GM12878 (cell line): ENCODE data around the gene C9orf72. TPM values are rescaled to one million over a fixed set of nuclear protein-coding genes. Genes with fewer than 3 reads are reported as not detected.

Experiments
- ATAC-seq: fragments of 200-7000 bp; cut with Tn5 transposase; 3 replicates; pipeline ENCODE4 v1.9.1; 2020; ENCODE audit warnings: mild to moderate bottlenecking, moderate library complexity
- BruUV-seq: library from RNA; stranded (reverse); fragments of 400-500 nt; replicated peaks from 2 replicates; lab custom pipeline; 2021; lab: Mats Ljungman, UMichigan
- CTCF ChIA-PET: fragments of 300-600 bp; sonication (Branson Sonifier 250); formaldehyde crosslinking; extraction: SDS; loops from one replicate; lab custom pipeline; 2021; ENCODE audit warnings: inconsistent platforms; lab: Yijun Ruan, JAX
- POLR2A ChIA-PET: fragments of 350-600 bp; formaldehyde crosslinking; extraction: SDS; loops from one replicate; lab custom pipeline; 2021; ENCODE audit warnings: inconsistent platforms; lab: Charles Lee
- RAD21 ChIA-PET: fragments of 300-600 bp; sonication (Branson Sonifier 250); formaldehyde crosslinking; loops from one replicate; lab custom pipeline; 2023; ENCODE audit warnings: antibody characterized with exemption; ENCODE audit not compliant: unreplicated experiment; lab: Charles Lee
- SMC1A ChIA-PET: fragments of 300-600 bp; sonication (Branson Sonifier 250); formaldehyde crosslinking; loops from one replicate; lab custom pipeline; 2023; ENCODE audit not compliant: unreplicated experiment, uncharacterized antibody; lab: Charles Lee
- DNase-seq: peaks from one replicate; pipeline ENCODE4 v3.0.0-alpha.2; 2011; ENCODE audit warnings: low read depth, low spot score
- FAIRE-seq: peaks from 3 replicates; lab custom pipeline; 2011; peaks lifted over from hg19 to GRCh38; lab: Jason Lieb, UNC
- H2AFZ ChIP-seq: 2 replicates; pipeline ENCODE4 v1.6.0; 2011; ENCODE audit warnings: low read depth, low read length, control low read depth; ENCODE audit not compliant: control insufficient read depth
- H3K27ac ChIP-seq: 2 replicates; pipeline ENCODE4 v1.5.1; 2011; ENCODE audit warnings: control low read depth; ENCODE audit not compliant: control insufficient read depth, insufficient read depth
- H3K27me3 ChIP-seq, 2 experiments: replicated peaks in 1 of 2; 2 replicates each; pipeline versions ENCODE4 v1.6.0 to v1.6.1; 2011; ENCODE audit warnings: low read length in 1 of 2; ENCODE audit not compliant: control insufficient read depth in 2 of 2, insufficient read depth in 2 of 2
- H3K36me3 ChIP-seq, 2 experiments: 2 replicates each; pipeline ENCODE4 v1.5.1; 2011; ENCODE audit warnings: low read length in 1 of 2; ENCODE audit not compliant: control insufficient read depth in 2 of 2, insufficient read depth in 2 of 2
- H3K4me1 ChIP-seq: 2 replicates; pipeline ENCODE4 v1.6.1; 2011; ENCODE audit warnings: mild to moderate bottlenecking, low read length, moderate library complexity, mixed read lengths; ENCODE audit not compliant: control insufficient read depth, insufficient read depth
- H3K4me2 ChIP-seq: 2 replicates; pipeline ENCODE4 v1.6.0; 2011; ENCODE audit warnings: control low read depth; ENCODE audit not compliant: control insufficient read depth, insufficient read depth
- H3K4me3 ChIP-seq: fragments of 200-600 bp; sonication (generic); 2 replicates; pipeline ENCODE4 v1.5.1; 2016
- H3K79me2 ChIP-seq: 2 replicates; pipeline ENCODE4 v1.6.0; 2011; ENCODE audit warnings: low read length; ENCODE audit not compliant: control insufficient read depth, insufficient read depth
- H3K9ac ChIP-seq: 2 replicates; pipeline ENCODE4 v1.8.0; 2011; ENCODE audit warnings: low read length, control low read depth, mixed read lengths; ENCODE audit not compliant: control insufficient read depth, insufficient read depth
- H3K9me3 ChIP-seq: replicated peaks from 3 replicates; pipeline ENCODE4 v1.5.1; 2011; ENCODE audit warnings: mild to moderate bottlenecking, low read length; ENCODE audit not compliant: control insufficient read depth, insufficient read depth
- H4K20me1 ChIP-seq: 2 replicates; pipeline ENCODE4 v1.6.0; 2011; ENCODE audit not compliant: control insufficient read depth, insufficient read depth
- ATF3 ChIP-seq: IDR thresholded peaks from 2 replicates; pipeline ENCODE4 v1.6.1; 2011; ENCODE audit warnings: low read depth, mild to moderate bottlenecking, low read length, moderate library complexity, borderline replicate concordance; ENCODE audit errors: extremely low read depth
- BACH1 ChIP-seq: fragments of 450-650 bp; IDR thresholded peaks from 2 replicates; pipeline ENCODE4 v1.6.1; 2017; ENCODE audit warnings: mild to moderate bottlenecking, borderline replicate concordance
- CBX3 ChIP-seq: fragments of 200-600 bp; sonication (generic); IDR thresholded peaks from 2 replicates; pipeline ENCODE4 v1.6.1; 2016; ENCODE audit warnings: low read depth, borderline replicate concordance
- E2F4 ChIP-seq: IDR thresholded peaks from 2 replicates; pipeline ENCODE4 v1.6.1; 2012; ENCODE audit warnings: low read depth, low read length, improper control_type of control experiment
- KLF5 ChIP-seq: fragments of 450-650 bp; IDR thresholded peaks from 2 replicates; pipeline ENCODE4 v1.6.1; 2014; ENCODE audit warnings: mild to moderate bottlenecking; ENCODE audit not compliant: partially characterized antibody
- MTA3 ChIP-seq: IDR thresholded peaks from 2 replicates; pipeline ENCODE4 v1.6.1; 2012; ENCODE audit warnings: low read length, inconsistent platforms, borderline replicate concordance
- NR2C2 ChIP-seq: IDR thresholded peaks from 2 replicates; pipeline ENCODE4 v1.6.1; 2011; ENCODE audit warnings: borderline replicate concordance, low read depth; ENCODE audit not compliant: control insufficient read depth, insufficient read length
- POLR2A ChIP-seq: IDR thresholded peaks from 2 replicates; pipeline ENCODE4 v1.6.1; 2011; ENCODE audit warnings: low read depth, mild to moderate bottlenecking, low read length
- RAD21 ChIP-seq: IDR thresholded peaks from 2 replicates; pipeline ENCODE4 v1.6.1; 2011; ENCODE audit warnings: mild to moderate bottlenecking, low read depth, low read length, moderate library complexity; ENCODE audit not compliant: insufficient read depth
- RELB ChIP-seq: fragments of 450-650 bp; IDR thresholded peaks from 2 replicates; pipeline ENCODE4 v1.6.1; 2017; ENCODE audit warnings: low read depth, mild to moderate bottlenecking, moderate library complexity
- ZNF384 ChIP-seq: IDR thresholded peaks from 2 replicates; pipeline ENCODE4 v1.6.1; 2012; ENCODE audit warnings: low read depth, mild to moderate bottlenecking, low read length, improper control_type of control experiment, borderline replicate concordance
- ZNF687 ChIP-seq: fragments of 450-650 bp; IDR thresholded peaks from 2 replicates; pipeline ENCODE4 v1.6.1; 2017; ENCODE audit warnings: mild to moderate bottlenecking, moderate library complexity
- in situ Hi-C: fragments of 300-500 bp; cut with MboI; formaldehyde crosslinking; loops from 9 replicates; pipeline ENCODE4 v1.14.3; 2018; ENCODE audit warnings: mixed read lengths
- intact Hi-C: fragments of 100-400 bp; cut with micrococcal nuclease; formaldehyde crosslinking; loops from one replicate; pipeline ENCODE4 v1.14.2; 2022; ENCODE audit not compliant: unreplicated experiment
- polyA plus RNA-seq, 11 experiments: library from polyadenylated mRNA; depleted of rRNA in 4 of 11; unstranded in 6 of 11; stranded (reverse) in 5 of 11; fragments of >200 nt; fragmentation: Nextera tagmentation in 4 of 11; fragmentation: Illumina TruSeq in 1 of 11; extraction: Ambion mirVana in 4 of 11; extraction: Trizol in 1 of 11; gene quantifications; 1 replicate in 1 of 11; 2 replicates in 10 of 11; pipeline versions ENCODE4 v1.2.1 to v1.2.3, GENCODE V29; 2011 to 2016; ENCODE audit warnings: inconsistent platforms in 2 of 11, missing spikeins in 2 of 11, low read depth in 1 of 11
- total RNA-seq, 4 experiments: library from RNA; depleted of rRNA in 3 of 4; stranded (reverse); fragments of >200 nt in 3 of 4; fragmentation: Illumina TruSeq in 1 of 4; extraction: Trizol in 1 of 4; gene quantifications; 2 replicates each; pipeline versions ENCODE4 v1.2.1 to v1.2.3, GENCODE V29; 2013 to 2021

The C9orf72 gene
- total and polyA plus RNA-seq, 10 of the 15 experiments (the other 5 are each of a cell fraction or from before 2014, with no cell fraction given), result 4.8 to 9.0 (median 6.4) TPM

GRCh38 chr9:27523141-27523540 is 50.1 kb downstream of the C9orf72 start:
- TF ChIP-seq CBX3, result no peak
- no peak for TF ChIP-seq POLR2A
- TF ChIP-seq ATF3, result no peak
- TF ChIP-seq KLF5, result no peak
- no peak for TF ChIP-seq RAD21
- no peak for TF ChIP-seq NR2C2
- TF ChIP-seq E2F4, result no peak
- TF ChIP-seq MTA3, result no peak
- no peak for TF ChIP-seq ZNF384
- TF ChIP-seq ZNF687, result no peak
- TF ChIP-seq RELB, result no peak
- TF ChIP-seq BACH1, result no peak
- ATAC-seq (no peak), FAIRE-seq (no peak), DNase-seq (no peak)
- Histone ChIP-seq H3K4me3 (no peak overlapping the region), H2AFZ (no peak overlapping the region), H3K4me2 (no peak overlapping the region), H3K9ac (no peak overlapping the region), H3K27ac (no peak overlapping the region), H3K79me2 (no peaks in the 10 kb centered on the region), H3K27me3 (no peaks in the 10 kb centered on the region), H3K36me3 (no peaks in the 10 kb centered on the region), H3K4me1 (no peaks in the 10 kb centered on the region; the same call in 1 of the 2 replicates), H3K9me3 (no peaks in the 10 kb centered on the region), H4K20me1 (no peaks in the 10 kb centered on the region)
- POLR2A ChIA-PET, result interaction anchor here (0.5 to 0.8 kb wide), 2 partner anchors 17 to 451 kb away, joined by 4 read pairs; no protein-coding TSS in a partner anchor
- intact Hi-C loops (no loop called here), in situ Hi-C loops (no loop called here)
- SMC1A ChIA-PET, result interaction anchor here (0.8 to 6.3 kb wide), 7 partner anchors 11 to 190 kb away, joined by 3 to 30 read pairs (median 4); no protein-coding TSS in a partner anchor
- no TSS peak for BruUV-seq
- RAD21 ChIA-PET, result interaction anchor here (1.0 to 1.5 kb wide), 3 partner anchors 78 to 190 kb away, joined by 3 to 6 read pairs (median 3); no protein-coding TSS in a partner anchor
- CTCF ChIA-PET, result interaction anchor here (1.3 to 5.3 kb wide), 3 partner anchors 10 to 190 kb away, joined by 3 to 29 read pairs (median 4); no protein-coding TSS in a partner anchor
